HK-2 (cell line): ENCODE results near the gene NECAP2.
A peak's percentile ranks its signal among the peaks of the same experiment; 100 is the strongest.
"Not testable (repeated sequence)": the region's sequence is repeated elsewhere in the genome, so short reads cannot be mapped to it uniquely, and the experiment has no call there.

Experiments used
- DNase-seq: peaks from one replicate; pipeline ENCODE4 v3.0.0-alpha.2; 2018; ENCODE audit not compliant: unreplicated experiment

Gene NECAP2

GRCh38 chr1:16498573-16499413 lies 58.3 kb downstream of the NECAP2 start:
- DNase-seq, result peak; percentile 85

GRCh38 chr1:16500466-16500865 lies 59.9 kb downstream of the NECAP2 start:
- not testable (repeated sequence) for DNase-seq

GRCh38 chr1:16500975-16501374 lies 60.5 kb downstream of the NECAP2 start:
- not testable (repeated sequence) for DNase-seq

DNA sequence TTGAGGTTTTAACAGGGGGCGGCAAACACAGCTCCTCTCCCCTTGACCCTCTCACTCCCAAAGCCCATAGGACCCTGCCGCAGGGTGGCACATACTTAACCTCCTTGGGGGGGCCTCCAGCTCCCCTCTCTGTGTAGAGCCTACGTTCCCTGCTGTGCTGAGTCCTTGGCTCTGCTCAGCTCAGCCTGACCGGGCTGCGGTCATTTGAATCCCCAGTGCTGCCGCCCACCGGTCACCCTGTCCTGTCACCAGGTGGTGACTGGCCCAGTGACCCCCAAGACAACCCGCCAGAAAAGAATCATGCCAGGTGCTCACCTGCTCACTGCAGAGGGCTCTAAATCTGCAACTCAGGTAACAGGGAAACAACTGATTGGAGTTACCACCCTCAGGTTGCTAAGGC lies 60.9 kb downstream of the NECAP2 start:
- DNase-seq, result not testable (repeated sequence)

GRCh38 chr1:16503494-16503893 lies 63.0 kb downstream of the NECAP2 start:
- no peak for DNase-seq

DNA sequence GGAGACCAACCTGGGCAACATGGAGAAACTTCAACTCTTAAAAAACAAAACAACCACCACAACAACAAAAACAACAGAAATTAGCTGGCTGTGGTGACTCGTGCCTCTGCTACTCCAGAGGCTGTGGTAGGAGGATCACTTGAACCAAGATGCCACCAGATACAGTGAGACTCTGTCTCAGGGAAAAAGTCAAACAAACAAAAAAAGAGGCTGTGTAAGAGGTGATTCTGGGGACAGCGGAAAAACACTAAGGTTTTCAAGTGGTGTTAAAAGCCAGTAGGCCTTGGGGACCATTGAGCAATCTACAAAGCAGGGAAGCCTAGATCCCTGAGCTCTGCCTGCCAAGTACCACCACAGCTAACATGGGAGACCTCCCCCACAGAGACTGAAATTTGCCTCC lies 65.3 kb downstream of the NECAP2 start:
- DNase-seq, result not testable (repeated sequence)

DNA sequence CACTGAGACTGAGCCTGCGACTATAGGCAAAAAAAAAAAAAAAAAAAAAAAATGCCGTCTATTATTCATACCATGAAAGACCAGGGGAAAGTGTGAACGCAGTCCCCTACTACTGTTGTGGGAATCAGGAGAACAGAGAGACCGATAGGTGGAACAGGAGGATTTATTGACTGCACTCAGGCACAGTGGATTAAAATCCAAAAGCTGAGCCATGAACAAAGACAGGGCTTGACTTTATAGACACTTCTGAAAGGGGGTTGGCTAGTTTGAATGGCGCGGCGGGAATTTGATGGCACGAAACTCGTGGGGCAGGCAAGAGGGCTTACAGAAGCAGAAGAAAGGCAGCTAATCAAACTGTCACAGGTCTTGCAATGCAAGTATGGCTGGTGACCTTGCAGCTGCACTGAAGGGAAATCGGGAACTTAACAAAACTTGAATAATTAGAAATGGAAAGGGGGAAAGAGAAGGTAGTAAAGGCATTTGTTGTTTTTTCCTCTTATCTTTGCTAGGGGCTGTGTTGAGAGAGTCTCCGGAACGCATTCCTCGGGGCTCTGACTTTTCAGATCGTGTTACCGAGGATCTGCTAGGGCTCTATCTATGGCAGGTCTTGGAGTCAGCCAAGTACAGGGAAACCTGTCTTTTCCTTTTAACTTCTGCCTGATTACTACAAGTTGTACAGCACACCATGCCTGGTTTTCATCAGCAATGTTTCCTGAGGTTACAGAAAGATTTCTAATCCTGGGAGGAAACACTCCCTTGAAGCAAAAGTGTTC lies 66.0 kb downstream of the NECAP2 start:
- not testable (repeated sequence) for DNase-seq

GRCh38 chr1:16508861-16509445 lies 68.4 kb downstream of the NECAP2 start:
- not testable (repeated sequence) for DNase-seq
